PFSK-1 (cell line): ENCODE measurements around the gene PDGFRB.

Experiments used
- FOXP2 ChIP-seq: optimal IDR thresholded peaks from 2 replicates; pipeline ENCODE3; 2011; ENCODE audit warnings: borderline replicate concordance, control low read depth, inconsistent platforms; ENCODE audit not compliant: insufficient read depth; ENCODE audit errors: extremely low read length, extremely low read depth
- POLR2AphosphoS5 ChIP-seq: IDR thresholded peaks from 2 replicates; pipeline ENCODE4 v1.6.1; 2012; ENCODE audit warnings: low read depth, mild to moderate bottlenecking, control low read depth, low read length, moderate library complexity
- SIN3A ChIP-seq: IDR thresholded peaks from 2 replicates; pipeline ENCODE4 v1.6.1; 2012; ENCODE audit warnings: mild to moderate bottlenecking, low read length, moderate library complexity, borderline replicate concordance; ENCODE audit not compliant: insufficient read depth
- TAF1 ChIP-seq: IDR thresholded peaks from 2 replicates; pipeline ENCODE4 v1.6.1; 2012; ENCODE audit warnings: low read length, control low read depth, borderline replicate concordance; ENCODE audit not compliant: insufficient read depth
- TF ChIP-seq, protein P1 (sequence below), 2 experiments: IDR thresholded peaks; 2 replicates each; pipeline versions ENCODE4 v1.6.1 to v1.8.0; 2011 to 2012; ENCODE audit warnings: low read depth in 2 of 2, low read length in 2 of 2, control low read depth in 1 of 2, inconsistent platforms in 1 of 2, mild to moderate bottlenecking in 1 of 2, moderate library complexity in 1 of 2; ENCODE audit not compliant: insufficient read depth in 1 of 2

The PDGFRB gene

DNA sequence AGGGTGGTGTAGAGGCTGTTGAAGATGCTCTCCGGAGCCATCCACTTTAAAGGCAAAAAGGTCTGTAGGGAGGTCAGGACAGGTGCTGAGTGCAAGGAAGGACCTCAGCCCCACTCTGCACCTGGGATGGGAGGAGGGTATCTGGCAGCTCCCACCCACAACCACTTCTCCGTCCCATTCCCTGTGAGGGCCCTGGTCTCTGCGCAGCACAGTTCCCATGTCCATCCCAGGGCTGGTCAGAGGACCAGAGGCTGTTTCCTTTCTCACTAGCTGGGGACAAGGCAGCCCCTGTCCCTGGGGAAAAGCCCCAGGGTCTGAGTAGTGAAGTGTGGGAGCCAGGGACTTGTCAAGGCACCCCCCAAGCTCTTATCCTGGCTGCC lies 35.6 kb downstream of the PDGFRB start:
- no peak for TF ChIP-seq POLR2AphosphoS5
- TF ChIP-seq, protein P1, sequence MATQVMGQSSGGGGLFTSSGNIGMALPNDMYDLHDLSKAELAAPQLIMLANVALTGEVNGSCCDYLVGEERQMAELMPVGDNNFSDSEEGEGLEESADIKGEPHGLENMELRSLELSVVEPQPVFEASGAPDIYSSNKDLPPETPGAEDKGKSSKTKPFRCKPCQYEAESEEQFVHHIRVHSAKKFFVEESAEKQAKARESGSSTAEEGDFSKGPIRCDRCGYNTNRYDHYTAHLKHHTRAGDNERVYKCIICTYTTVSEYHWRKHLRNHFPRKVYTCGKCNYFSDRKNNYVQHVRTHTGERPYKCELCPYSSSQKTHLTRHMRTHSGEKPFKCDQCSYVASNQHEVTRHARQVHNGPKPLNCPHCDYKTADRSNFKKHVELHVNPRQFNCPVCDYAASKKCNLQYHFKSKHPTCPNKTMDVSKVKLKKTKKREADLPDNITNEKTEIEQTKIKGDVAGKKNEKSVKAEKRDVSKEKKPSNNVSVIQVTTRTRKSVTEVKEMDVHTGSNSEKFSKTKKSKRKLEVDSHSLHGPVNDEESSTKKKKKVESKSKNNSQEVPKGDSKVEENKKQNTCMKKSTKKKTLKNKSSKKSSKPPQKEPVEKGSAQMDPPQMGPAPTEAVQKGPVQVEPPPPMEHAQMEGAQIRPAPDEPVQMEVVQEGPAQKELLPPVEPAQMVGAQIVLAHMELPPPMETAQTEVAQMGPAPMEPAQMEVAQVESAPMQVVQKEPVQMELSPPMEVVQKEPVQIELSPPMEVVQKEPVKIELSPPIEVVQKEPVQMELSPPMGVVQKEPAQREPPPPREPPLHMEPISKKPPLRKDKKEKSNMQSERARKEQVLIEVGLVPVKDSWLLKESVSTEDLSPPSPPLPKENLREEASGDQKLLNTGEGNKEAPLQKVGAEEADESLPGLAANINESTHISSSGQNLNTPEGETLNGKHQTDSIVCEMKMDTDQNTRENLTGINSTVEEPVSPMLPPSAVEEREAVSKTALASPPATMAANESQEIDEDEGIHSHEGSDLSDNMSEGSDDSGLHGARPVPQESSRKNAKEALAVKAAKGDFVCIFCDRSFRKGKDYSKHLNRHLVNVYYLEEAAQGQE (IDR thresholded peaks at IDR 0.05; ENCODE audit: insufficient read depth in 1 of 2, low read depth in 2 of 2, low read length in 2 of 2): no peak
- no peak for TF ChIP-seq FOXP2
- no peak for TF ChIP-seq TAF1
- no peak for TF ChIP-seq SIN3A

DNA sequence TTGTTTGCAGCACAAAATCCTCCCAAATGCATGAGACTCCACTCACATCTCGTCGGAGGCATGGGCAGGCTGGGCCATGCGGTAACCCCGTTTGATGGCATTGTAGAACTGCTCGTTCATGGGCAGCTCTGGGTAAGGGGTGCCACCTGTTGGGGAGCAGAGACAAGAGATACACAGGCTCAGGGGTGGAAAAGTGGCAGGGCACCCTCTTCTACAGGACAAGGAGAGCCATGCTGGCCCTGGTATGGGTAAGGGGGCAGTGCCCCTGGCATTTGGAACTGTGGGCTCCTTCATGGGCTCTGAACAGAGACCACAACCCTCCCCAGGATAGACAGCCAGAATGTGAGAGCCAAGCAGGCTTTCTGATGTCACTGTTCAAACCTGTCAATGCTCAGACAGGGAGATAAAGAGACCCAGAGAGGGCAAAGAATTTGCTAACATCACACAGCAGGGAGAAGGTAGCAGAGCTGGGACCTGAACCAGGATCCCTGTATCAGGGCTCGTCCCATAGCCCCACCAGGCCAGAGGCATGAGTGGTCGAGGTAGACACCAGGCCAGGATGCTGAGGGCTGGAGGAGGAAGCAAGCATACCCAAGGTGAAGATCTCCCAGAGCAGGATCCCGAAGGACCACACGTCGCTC lies 36.1 kb downstream of the PDGFRB start:
- TF ChIP-seq, protein P1 (IDR thresholded peaks at IDR 0.05; ENCODE audit: insufficient read depth in 1 of 2, low read depth in 2 of 2, low read length in 2 of 2): no peak
- TF ChIP-seq SIN3A: no peak
- TF ChIP-seq FOXP2: no peak
- TF ChIP-seq TAF1: no peak
- no peak for TF ChIP-seq POLR2AphosphoS5

DNA sequence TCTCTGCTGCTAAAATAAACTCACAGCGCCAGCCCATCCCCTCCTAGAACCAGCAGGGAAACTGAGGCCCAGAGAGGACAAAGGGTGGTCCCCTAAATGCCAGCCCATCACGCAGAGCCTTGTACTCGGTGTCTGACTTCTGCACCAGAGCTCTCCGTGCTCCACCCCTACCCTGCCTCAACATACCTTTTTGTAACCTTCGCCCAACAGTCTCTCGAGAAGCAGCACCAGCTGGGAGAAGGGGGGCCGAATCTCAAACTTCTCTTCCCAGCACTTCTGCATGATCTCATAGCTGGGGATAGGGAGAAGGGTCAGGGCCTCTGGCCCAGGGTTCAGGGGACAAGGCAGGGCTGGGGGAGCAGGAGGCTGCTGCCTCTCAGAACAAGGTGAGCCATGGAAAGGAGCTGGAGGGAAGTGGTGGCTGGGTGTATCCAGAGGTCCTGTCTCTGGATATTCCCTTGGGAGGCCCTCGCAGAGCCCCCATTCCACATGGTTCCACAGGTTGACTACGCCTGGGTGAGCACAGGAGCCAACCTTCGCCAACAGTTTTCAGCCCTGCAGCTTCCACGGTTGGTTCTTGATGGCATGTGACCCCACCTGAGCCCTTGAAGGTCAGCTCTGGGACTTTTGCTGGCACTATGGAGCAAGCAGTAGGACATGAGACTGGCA lies 37.0 kb downstream of the PDGFRB start:
- TF ChIP-seq FOXP2: no peak
- no peak for TF ChIP-seq TAF1
- TF ChIP-seq POLR2AphosphoS5: no peak
- no peak for TF ChIP-seq SIN3A
- TF ChIP-seq, protein P1 (IDR thresholded peaks at IDR 0.05; ENCODE audit: insufficient read depth in 1 of 2, low read depth in 2 of 2, low read length in 2 of 2): no peak

DNA sequence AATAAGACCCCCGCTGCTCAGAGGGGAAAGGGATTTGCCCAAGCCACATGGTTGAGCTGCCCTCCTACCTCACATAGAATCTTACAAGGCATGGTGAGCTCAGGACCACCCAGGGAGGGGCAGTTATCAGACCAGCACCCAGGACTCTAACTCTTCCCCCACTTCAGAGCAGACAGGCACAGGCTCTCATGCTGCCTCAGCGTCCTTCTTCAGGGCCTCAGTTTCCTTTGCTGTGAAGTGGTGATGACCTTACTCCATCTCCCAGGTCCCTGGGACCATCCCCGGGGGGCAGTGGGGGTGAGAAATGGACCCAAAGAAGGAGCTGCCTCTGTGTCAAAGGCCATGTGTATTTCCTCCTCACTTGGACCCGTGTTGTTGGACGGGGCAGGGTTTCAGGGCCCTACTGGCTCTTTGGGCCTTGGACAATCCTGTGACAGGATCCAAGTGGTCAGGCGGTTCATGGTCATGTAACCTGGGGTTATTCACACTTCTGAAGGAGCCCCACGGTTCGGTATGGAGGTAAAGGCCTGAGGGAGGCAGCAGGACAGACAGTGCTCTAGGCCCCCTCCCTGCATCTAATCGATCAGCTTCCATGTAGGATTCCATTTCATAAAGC lies 37.6 kb downstream of the PDGFRB start:
- TF ChIP-seq TAF1 (no peak), FOXP2 (no peak), POLR2AphosphoS5 (no peak), SIN3A (no peak)
- TF ChIP-seq, protein P1 (IDR thresholded peaks at IDR 0.05; ENCODE audit: insufficient read depth in 1 of 2, low read depth in 2 of 2, low read length in 2 of 2): no peak
